Activated naive CD4-positive, alpha-beta T cell treated with Interleukin-2 at 50 U/mL for 16 hours (primary cell): Measurements from ENCODE around the gene SPTLC3.

Experiments
- DNase-seq: peaks from one replicate; pipeline ENCODE4 v3.0.0-alpha.2; 2020

The SPTLC3 gene

DNA sequence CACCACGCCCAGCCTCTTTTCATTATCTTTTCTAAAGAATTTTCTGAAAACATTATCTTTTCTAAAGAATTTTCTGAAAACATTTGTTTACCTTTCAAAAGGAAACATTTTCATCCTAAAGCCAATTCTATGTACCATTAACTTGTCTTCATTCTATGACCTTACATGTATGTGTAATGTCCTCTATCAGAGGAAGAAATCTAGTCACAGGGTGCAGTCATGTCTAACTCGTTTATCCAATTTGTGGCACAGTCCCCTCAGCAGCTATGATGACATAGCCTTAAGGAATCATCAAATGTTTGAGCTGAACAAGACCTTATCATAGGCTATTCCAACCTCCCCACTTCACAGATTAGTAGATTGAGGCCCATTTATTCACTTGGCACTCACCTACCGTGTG is 21.5 kb upstream of the SPTLC3 start:
- no peak for DNase-seq

DNA sequence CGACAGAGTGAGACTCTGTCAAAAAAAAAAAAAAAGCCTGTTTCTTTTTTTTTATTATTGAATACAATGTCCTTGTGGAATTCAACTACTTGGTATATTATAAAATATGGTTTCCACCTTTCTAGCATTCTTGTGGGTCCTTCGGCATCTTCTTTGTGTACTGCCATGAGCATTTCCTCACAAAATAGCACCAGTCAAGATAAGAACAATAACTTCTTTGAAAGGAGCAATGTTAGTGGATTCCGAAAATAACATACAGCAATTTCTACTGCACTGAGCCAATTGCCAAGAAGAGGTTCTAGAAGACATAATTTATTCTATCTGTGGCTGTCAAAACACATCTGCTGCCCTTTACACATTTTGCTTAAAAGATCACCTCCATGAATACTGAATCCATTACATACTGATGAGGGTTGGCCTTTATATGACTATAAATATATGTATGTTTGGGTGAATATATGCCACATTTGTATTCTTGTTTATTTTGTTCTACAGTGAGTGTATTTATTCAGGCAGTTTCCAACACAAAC is 19.1 kb upstream of the SPTLC3 start:
- no peak for DNase-seq

DNA sequence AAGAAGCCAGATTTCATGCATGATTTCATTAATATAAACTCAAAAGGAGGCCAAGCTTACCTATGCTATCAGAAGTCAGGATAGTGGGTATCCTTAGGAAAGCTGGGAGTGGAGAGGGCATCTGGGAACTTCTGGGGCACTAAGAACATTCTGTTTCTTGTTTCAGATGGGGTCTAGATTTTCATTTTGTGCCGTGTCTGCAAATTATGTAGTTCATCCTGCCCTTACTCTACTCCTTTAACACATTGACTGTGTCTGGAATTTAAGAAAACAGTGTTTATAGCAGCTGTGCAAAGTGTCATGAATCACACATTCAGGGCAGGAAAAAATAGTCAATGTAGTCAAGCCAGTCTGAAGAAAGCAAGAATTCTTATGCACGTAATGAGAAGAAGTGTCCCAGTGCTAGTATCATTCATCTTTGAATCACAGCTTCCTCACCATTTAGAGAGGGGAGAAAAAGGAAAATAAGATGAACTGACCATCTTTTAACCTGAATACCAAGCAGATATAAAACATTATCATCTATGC is 11.6 kb upstream of the SPTLC3 start:
- no peak for DNase-seq

DNA sequence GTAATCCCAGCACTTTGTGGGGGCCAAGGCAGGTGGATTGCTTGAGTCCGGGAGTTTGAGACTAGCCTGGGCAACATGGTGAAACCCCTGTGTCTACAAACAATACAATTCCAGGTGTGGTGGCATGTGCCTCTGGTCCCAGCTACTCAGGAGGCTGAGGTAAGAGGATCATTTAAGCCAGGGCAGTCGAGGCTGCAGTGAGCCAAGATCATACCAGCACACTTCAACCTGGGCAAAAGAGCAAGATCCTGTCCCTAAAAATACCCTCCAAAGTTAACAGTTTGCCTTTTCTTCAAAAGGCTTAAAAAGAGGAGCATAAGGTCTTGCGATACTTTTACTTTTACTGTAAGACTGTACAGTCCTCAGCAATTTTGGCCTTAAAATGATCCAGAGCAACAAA is 10.7 kb upstream of the SPTLC3 start:
- no peak for DNase-seq

DNA sequence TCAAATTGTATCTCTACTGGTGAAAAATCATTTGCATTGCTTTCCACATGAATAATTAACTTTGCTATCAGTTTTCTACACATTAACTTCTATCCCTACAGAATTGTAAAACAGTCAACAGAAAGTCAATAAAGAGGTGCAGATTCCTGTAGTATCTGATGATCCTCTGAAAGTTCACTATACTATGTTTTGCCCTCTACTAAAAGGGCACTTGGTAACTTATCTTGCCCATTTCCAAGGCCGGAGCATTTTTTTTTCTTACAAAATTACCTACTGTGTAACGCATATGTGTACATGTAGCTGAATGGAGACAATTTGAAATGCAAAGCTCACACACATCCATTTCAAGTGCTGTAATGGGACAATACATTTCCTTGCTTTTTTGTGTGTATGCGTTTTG is 9.6 kb upstream of the SPTLC3 start:
- DNase-seq = no peak

DNA sequence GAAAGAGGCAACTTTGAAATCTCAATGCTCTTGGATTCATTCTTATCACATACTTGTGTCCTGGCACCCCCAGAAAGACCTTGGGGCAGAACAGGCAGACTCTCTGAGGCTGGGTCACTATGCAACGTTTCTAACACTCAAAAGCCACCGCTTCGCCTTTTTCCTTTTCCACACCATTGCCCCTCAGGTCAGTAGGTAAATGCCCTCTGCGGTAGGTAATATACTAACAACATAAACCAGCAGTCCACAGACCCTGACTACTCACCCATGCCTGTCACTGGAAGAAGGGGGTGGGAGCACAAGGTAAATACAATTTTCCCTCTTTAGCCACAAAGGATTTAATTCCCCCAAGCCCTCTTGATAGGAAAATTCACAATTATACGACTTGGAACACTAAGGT is 6.5 kb upstream of the SPTLC3 start:
- no peak for DNase-seq

DNA sequence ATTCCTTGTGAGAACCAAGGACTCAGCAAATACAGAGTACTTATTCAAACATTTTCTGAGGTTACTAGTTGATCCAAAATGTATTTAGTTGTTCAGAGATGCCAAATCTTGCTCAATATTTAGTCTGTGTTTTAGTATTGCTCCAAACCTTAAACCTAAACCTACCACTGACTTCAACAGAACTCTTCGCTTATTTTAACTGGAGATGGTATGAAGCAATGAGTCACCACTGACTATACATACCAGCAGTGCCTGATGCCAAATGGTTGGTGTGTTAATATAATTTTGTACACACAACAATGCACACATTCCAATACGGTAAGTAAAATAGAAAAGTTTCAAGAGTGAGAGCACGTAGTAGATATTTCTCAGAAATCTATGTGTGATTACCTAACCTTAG is 1.9 kb upstream of the SPTLC3 start:
- DNase-seq = no peak

DNA sequence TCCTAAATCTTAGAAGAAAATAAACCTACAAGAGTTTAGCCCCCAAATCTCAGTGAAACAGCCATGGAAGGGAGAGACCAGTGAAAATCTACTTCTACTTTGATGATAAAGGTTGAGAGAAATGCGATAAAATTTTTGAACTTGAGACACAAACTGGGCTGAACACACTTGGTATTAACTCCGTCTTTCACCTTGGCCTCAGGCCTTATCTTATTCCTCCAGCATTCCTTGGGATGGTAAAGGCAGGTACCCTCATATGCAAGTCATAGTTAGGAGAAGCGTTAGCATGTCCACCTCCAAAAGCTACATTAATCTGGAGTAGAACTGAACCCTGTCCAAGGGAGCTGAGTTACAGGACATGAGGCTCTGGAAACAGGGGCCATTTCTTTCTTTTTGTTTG is 1.2 kb upstream of the SPTLC3 start:
- no peak for DNase-seq

DNA sequence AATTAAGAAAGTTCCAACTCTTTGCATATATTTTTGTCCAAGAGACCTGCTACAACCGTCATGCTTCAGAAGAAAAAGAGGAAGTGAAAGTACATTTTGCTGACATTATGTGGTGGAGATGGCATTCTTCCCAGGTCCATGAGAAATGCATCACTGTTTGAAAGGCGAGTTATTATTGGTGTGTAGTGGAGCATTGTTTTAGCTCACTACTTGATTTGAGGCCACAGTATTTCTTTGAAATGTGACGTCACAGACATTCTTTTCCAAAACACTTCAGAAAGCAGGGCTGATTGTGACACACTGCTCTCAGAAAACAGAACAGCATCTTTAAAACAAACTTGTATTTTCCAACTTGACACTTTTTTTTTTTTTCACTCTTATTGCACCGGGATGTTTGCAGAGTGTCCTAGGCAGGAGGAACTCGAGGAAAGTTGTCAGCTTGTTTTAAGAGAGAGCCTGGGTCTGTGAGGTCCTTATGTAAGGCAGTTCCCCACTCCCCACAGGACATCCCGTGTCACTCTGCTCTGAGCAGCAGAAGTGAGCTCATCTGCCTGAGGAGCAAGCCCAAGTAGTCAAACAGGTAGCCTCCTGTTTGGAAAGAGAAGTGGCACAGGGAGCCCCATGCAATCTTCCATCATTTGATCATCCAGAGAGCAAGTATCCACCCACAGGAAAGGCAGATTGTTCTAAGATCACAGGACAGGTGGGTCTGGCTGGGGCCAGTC is 1.1 kb downstream of the SPTLC3 start:
- no peak for DNase-seq

DNA sequence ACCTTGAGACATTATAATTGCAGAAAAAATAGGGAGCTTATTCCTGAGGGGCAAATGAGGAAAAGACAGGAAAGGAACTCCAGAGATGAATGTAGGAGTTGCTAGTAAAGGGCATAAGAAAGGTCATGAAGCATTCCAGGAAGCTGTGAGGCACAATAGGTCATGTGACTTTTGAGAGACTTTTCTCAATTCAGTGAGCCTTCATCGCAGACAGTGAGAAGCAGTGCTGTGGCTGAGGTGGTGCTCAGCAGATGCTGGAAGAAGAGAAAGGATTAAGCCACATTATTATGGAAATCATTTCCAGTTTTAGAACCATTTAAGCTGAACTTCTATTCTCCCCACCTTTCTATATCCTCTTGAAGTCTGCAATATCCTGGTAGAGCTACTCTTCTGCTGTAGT is 4.1 kb downstream of the SPTLC3 start:
- no peak for DNase-seq

DNA sequence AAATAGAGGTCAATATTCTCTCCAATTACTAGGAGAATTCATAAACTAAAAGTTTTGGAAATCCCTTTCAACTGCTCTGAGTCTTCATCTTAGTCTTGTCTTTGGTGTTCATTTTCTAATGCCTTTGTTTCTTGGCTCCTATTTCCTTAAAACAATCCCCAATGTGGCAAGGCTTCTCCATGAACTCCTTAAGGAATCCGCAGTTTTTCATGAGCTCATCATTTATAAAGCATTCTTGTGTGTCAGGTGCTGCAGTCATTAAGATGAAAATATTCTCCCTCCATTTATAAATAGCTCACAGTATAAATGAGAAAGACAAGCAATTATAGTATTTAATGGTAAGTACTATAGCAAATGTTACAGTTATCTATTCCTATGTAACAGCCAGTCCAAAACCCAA is 4.6 kb downstream of the SPTLC3 start:
- DNase-seq = no peak

DNA sequence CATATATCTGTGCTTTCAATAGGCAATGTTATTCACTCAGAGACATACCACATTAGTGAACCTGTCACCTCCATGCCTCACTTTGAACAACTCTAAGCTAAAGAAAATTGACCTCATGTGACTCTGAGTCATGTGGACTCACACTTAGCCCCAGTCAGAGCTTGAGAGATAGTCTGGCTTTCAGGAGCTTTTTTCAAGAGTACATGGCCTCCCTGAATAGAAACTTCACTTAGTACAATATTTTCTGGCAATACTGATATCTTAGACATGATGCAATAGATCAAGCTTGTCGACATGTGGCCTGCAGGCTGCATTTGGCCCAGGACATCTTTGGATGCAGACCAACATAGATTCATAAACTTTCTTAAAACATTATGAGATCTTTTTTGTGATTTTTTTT is 8.5 kb downstream of the SPTLC3 start:
- no peak for DNase-seq

DNA sequence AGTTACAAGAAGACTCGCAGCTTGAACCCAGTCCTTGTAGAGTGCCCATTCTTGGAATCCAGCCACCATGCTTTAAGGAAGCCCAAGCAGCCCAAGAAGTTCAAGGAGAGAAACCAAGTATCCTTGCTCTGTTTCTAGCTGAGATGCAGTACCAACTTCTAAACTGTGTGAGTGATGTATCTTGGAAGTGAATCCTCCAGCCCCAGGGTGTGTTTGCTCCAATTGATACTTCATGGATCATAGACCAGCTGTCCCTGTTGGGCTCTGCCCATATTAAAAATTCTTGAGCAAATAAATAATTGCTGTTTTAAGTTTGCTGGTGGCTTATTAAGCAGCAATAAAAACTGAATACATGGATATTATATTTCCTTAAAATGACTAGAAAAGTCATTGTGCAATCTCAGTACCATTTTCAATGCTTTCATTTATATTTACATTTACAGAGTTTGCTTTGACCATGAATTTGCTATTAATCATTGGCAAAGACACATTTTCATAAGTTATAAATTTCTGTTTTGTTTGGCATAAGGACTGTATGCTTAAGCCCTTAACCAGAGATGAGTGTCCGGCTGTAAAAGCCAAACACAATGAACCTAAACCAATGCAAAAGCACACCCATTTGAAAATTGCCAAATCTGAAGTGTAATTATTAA is 9.2 kb downstream of the SPTLC3 start:
- no peak for DNase-seq

DNA sequence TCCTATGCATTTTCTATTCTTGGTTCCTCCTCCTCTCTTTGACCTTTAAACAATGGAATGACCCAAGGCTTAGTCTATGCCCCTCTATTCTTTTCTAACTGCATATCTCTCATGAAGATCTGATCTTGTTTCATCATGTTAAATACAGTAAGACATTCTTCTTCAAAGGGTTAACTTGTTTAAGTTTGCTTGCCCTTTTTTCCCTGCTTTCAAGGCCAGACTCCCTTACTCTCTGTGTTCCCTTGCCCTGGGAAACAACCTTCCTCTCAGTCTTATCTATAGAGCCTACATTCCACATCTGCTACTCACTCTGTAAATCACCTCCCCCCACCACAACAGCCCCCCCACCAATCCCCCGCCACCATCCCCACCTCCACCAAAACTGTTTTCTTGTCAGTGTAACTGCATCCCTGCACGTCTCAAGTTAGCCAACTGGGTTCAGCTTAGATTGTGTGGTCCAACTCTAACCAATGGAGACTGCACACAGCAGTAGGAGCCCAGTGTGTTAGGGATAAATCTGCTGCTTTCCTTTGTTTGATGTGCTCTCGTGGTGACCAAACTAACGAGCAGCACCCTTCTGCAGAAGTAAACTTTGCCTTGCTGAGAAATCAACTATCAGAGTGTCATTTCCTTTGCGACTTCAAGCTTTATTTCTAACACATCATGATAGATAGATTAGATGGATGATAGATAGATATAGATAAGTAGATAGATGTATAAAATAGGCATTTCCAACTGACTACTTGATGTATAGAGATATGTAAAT is 12.6 kb downstream of the SPTLC3 start:
- DNase-seq = no peak

DNA sequence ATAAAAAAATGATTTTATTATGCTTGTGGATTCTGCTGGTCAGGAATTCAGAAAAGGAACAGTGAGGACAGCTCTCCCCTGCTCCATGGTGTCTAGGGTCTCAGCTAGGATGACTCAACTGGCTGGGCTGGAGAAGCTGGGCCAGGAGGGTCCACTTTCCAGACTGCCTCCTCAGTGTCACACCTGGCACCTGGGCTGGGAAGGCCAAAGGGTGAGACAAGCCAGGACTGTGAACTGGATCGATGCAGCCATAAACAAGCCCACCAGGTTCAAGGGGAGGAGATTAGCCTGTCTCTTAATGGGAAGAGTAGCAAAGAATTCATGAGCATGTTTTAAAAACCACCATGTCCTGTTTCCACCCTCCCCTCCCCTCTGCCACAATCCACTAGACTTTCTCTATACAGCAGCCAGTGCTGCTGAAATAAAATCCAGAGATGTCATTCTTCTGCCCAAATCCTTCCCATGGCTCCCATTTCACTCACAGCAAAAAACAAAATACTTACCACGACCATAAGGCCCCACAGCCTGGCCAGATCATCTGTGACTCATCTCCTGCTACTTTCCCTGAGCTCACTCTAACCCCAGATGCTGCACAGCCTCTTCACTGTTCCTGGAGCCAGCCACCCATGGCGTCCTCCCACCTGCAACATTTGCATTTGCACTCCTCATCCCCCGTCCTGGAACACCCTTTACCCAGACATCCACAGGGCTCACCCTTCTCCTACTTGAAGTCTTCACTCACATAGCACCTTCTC is 13.8 kb downstream of the SPTLC3 start:
- no peak for DNase-seq

DNA sequence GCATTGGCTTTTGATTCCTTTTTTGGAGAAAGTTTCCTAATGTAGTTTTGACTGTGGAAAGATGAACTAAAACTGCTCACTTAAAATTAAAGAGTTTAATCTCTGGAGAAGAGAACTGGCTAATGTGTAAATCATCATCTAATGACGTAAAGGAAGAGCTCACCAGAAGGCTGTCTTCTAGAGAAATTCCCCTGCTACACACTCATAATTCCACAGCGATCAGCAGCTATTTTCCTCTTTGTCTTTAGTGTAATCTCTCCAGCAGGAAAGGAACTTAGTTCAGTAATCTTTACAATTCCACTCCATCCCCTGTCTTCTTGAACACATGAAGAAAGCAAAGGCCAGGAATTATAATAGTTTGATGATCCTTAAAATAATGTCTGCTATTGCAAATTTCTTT is 15.8 kb downstream of the SPTLC3 start:
- no peak for DNase-seq

DNA sequence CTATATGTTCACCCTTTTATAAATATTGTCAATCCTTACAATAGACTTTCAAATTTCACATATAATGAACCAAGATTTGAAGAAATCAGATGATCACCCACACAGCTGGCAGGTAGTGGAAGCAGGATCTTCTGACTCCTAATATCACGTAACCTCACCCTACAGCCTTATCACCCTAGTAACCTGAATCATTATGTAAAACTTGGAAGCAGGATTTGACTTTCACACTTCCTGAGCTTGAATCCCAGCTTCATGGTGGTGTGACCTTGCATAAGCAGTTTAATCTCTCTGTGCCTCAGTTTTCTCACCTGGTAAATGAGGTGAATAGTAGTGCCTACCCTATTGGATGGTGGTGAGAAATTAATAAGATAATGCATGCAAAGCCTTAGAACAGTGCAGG is 16.4 kb downstream of the SPTLC3 start:
- no peak for DNase-seq

DNA sequence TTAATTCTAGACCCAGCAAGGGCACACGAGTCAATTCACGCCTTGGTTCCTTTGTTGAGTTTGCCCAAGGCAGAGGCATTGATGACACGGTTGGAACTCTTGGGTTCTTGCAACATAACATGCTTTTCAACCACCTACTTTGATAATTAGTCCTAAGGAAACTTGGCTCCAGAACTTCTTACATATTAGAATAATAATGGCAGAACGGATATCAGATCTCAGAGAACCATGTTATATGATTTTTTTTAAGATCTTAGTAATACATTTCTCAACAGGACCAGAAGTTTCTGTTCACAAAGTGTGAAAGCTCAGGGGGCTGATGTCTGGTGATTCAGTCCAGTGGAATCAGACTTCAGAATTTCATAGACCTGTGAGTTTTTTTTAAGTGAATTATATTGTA is 19.2 kb downstream of the SPTLC3 start:
- DNase-seq = no peak

DNA sequence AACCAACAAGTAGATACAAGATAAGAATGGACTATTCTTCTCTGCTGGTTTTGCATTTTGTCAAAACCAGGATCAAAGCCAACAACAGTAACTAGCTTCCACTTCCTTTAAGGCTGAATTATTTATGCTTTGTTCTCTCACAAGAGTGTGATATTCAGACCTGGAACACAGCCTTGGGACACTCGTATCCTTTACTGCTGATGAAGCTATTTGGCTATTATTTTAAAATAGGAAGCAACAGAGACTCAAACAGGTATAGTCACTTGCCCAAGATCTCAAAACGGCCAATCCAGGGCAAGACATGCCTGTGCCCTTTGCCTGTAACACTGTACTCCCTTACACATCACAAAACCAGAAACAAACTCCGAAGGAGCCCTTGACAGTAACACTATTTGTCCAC is 19.9 kb downstream of the SPTLC3 start:
- no peak for DNase-seq

DNA sequence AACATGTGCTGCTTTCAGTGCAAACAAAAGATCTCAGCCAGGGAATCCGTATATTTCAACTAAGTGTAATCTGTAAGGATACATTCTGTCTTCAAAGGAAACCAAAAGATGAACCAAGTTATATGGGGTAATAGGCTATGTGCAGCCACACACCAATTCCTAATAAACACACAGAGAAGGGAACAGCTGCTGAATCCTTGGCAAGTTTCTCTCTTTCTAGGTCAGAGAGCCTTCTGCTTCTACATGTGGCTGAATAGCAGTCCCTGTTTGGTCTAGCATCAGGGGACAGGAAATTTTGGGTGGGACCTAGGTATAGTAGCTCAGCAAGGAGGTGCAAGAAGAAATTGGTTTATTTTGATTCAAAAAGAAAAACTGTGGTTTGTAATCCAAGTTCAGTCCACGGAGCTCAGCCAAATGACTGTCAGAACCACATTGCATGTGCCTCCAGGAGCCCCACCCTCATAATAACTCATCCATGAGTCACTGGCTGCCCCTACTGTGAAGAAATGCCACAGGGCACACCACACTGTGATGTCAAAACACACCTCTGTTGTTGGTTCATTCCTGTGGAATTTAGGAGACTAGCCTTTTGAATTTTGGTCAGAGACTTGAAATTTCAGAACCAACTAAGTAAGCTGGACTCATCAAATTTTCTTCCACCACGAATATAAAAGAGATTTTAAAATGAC is 21.1 kb downstream of the SPTLC3 start:
- DNase-seq = no peak

DNA sequence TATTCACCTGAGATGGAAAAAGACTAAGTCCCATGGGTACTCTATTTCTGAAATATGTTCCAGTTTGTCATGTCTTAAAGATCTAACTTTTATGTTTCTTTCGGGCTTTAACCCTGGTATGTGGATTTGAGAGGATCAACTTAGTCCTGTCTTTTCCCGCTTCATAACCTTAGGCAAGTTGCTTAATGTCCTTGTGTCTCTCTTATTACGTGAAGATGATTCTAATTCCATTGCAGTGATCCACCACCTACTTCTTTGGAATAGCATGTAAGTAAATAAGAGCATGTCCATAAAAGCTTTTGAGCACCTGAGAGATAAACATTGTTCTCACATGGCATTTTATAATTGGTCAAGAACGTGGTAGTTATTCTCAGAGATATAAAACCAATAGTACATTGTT is 23.0 kb downstream of the SPTLC3 start:
- no peak for DNase-seq

DNA sequence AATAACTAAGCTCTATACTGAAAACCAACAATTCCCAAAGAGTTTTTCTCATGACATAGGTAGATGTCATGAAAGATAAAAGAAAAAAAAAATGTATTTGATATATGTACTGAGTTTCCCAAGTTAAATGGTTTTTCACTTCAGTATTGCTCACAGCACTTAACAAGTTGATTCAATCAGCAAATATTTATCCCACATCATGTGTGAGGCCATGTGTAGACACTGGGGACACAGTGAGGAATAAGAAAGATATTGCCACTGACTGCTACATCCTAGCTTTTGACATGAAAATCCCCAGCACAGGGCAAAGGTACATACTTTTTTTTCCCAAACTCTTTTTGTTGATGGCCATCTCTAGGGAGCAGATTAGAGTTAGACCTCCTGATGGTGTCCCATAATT is 25.3 kb downstream of the SPTLC3 start:
- DNase-seq = no peak
